ENCODE measurements around the gene COL23A1. TPM values are rescaled to one million over a fixed set of nuclear protein-coding genes. Genes with fewer than 3 reads are reported as not detected.

COL23A1 gene
- total and polyA plus RNA-seq, 2 of the 8 experiments (the other 6 are each of a cell fraction or from before 2014, with no cell fraction given): 3.1 to 4.7 TPM

DNA sequence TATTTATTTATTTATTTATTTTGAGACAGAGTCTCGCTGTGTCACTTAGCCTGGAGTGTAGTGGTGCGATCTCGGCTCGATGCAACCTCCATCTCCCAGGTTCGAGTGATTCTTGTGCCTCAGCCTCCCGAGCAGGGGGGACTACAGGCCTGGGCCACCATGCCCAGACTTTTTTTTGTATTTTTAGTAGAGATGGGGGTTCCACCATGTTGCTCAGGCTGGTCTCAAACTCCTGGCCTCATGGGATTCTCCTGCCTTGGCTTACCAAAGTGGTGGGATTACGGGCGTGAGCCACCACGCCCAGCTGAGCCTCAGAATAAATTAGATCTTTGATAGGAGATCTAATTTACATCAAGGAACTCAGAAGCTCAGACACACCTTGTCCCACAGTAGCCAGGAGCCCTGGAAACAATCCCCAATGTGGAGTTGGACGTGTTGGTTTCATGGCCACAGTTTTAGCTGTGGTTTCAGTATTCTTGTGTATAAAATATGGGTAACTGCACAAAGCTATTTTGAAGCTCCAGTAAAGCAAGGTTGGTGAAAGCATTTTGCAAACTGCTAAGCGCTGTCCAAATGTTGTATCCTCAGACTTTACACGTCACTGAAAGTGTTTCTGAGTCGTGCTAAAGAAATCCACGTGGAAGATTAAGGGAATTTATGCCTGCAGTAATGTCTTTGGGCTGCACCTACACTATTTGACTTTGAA, 388.8 kb downstream of the COL23A1 start (continued):
- TF ChIP-seq CBX5 (IDR thresholded peaks at IDR 0.05; ENCODE audit: low read depth, low read length): no peak
- TF ChIP-seq, protein P1, sequence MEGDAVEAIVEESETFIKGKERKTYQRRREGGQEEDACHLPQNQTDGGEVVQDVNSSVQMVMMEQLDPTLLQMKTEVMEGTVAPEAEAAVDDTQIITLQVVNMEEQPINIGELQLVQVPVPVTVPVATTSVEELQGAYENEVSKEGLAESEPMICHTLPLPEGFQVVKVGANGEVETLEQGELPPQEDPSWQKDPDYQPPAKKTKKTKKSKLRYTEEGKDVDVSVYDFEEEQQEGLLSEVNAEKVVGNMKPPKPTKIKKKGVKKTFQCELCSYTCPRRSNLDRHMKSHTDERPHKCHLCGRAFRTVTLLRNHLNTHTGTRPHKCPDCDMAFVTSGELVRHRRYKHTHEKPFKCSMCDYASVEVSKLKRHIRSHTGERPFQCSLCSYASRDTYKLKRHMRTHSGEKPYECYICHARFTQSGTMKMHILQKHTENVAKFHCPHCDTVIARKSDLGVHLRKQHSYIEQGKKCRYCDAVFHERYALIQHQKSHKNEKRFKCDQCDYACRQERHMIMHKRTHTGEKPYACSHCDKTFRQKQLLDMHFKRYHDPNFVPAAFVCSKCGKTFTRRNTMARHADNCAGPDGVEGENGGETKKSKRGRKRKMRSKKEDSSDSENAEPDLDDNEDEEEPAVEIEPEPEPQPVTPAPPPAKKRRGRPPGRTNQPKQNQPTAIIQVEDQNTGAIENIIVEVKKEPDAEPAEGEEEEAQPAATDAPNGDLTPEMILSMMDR (IDR thresholded peaks at IDR 0.05; ENCODE audit: control extremely low read depth in 1 of 3, insufficient read depth in 1 of 3, low read depth in 1 of 3, low read length in 3 of 3): no peak

Measured in H1 (cell line).